SU-DHL-6 (cell line): ENCODE results near the gene FADS1.

Experiments
- EZH2phosphoT487 ChIP-seq: fragments of 200-600 bp; sonication (generic), shearing (Covaris generic); conservative IDR thresholded peaks from 2 replicates; pipeline ENCODE4 v1.6.1; 2018; ENCODE audit warnings: mild to moderate bottlenecking, antibody characterized with exemption, low read length, moderate library complexity, mixed read lengths
- TF ChIP-seq, protein P1 (sequence below): fragments of 200-600 bp; sonication (generic); IDR thresholded peaks from one replicate; pipeline ENCODE4 v1.5.1; 2017; ENCODE audit warnings: antibody characterized with exemption, mild to moderate bottlenecking, low read length, moderate library complexity; ENCODE audit not compliant: insufficient read depth, poor library complexity, severe bottlenecking

DNA sequence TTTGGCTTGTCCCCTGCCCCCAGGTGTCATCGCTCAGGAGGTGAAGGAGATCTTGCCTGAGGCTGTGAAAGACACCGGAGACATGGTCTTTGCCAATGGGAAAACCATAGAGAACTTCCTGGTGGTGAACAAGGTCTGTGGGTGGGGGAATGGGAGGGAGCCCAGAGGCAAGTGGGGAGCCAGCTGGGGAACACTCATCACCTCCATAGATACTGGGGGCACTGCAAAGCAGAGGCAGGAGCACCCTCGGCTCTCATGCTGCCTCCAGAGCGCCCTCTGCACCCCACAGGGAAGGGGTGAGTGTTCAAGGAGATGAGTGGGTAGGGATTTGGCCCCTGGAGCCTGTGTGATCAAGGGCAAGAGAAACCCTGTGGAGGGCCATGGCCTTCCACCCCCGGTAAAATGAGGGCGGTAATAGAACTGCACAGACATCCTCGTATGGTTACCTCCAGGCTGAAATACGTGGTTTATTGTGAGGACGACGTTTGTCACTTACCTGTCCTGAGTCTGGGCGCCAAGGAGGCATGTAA lies 38.4 kb downstream of the FADS1 start:
- TF ChIP-seq, protein P1, sequence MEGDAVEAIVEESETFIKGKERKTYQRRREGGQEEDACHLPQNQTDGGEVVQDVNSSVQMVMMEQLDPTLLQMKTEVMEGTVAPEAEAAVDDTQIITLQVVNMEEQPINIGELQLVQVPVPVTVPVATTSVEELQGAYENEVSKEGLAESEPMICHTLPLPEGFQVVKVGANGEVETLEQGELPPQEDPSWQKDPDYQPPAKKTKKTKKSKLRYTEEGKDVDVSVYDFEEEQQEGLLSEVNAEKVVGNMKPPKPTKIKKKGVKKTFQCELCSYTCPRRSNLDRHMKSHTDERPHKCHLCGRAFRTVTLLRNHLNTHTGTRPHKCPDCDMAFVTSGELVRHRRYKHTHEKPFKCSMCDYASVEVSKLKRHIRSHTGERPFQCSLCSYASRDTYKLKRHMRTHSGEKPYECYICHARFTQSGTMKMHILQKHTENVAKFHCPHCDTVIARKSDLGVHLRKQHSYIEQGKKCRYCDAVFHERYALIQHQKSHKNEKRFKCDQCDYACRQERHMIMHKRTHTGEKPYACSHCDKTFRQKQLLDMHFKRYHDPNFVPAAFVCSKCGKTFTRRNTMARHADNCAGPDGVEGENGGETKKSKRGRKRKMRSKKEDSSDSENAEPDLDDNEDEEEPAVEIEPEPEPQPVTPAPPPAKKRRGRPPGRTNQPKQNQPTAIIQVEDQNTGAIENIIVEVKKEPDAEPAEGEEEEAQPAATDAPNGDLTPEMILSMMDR = no peak
- no peak for TF ChIP-seq EZH2phosphoT487
